GM21515 (cell line): Measurements from ENCODE around the gene SRI.
"Not testable (repeated sequence)": the region's sequence is repeated elsewhere in the genome, so short reads cannot be mapped to it uniquely, and the experiment has no call there.

ENCODE experiments used
- ATAC-seq: cut with Tn5 transposase; IDR thresholded peaks from one replicate; pipeline ENCODE4 v1.9.1; 2021; ENCODE audit not compliant: unreplicated experiment

The SRI gene

GRCh38 chr7:88219781-88220747 lies at the start of gene SRI:
Gene SRI, minus strand, starts transcription at chr7:88220038. Its CDS starts 12 bp downstream, at chr7:88220026.
- ATAC-seq = peak; percentile 70

DNA sequence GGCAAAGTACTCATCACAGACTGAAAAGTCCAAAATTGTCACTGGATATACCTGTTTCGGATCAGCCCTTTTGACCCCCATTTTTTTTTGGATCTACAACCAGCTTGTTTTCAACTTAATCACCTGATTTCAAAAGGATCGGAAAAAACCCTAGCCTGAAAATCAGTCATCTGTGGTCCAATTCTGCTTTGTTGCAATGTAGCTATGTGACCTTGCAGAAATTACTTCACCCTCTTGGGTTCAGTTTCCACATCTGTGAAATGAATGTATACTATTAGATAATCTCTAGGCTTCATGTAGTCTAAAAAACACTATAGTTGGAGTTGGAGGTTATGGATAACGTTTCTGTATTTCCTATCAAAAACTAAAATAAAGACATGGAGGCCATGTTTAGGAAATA lies 49.7 kb upstream of the SRI start:
- ATAC-seq = no peak

- ATAC-seq = no peak
Measured at GRCh38 chr7:88268858-88269257, 49.0 kb upstream of the SRI start.

DNA sequence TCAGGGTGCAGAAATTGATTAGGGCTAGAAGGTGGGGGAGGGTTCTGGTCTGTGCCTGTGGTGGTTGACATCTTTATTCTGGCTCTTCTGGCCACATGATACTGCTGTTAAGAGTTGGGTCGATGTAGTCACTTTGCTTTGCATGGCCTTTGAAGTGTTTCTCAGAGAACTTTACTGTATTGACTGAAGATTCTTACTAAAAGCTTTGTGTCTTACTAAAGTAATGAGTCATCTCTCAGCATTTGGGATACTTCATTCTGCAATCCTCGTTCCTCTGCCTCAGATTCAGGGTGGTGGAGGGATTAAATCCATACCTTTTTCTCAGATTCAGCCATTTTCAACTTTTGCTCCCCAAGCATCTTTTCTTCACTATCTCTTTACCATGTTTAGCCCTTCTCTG lies 48.2 kb upstream of the SRI start:
- no peak for ATAC-seq

DNA sequence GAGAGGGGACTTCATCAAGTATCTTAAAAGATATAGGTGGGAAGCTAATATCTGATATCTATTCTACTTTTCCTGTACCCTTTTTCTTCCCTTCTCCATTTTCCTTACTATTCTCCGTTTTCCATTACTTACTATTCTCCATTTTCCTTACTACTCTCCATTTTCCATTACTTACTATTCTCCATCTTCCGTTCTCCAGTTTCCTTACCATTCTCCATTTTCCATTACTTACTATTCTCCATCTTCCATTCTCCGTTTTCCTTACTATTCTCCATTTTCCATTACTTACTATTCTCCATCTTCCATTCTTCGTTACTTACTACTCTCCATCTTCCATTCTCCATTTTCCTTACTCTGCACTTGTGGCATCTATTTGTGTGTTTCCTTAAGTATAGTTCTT lies 47.6 kb upstream of the SRI start:
- ATAC-seq = no peak

DNA sequence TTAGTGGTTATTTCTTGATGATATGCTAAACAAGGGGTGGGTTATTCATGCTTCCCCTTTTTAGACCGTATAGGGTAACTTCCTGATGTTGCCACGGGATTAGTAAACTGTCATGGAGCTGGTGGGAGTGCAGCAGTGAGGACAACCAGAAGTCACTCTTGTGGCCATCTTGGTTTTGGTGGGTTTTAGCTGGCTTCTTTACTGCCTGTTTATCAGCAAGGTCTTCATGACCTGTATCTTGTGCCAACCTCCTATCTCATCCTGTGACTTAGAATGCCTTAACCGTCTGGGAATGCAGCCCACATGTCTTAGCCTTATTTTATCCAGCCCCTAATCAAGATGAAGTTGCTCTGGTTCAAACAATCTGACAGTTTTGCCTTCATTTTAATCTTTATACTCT lies 45.1 kb upstream of the SRI start:
- ATAC-seq = not testable (repeated sequence)

DNA sequence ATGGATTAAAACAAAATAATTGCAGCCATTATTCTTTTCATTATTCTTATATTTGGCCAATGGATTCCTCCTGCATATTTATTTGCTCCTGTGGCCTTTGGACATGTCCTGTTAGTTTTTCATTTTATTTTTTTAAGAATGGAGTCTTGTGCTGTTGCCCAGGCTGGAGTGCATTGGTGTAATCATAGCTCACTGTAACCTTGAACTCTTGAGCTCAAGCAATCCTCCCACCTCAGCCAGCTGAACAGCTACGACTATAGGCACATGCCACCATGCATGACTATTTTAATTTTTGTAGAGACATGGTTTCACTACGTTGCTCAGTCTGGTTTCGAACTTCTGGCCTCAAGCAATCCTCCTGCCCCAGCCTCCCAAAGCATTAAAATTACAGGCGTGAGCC lies 42.7 kb upstream of the SRI start:
- no peak for ATAC-seq

GRCh38 chr7:88260719-88261118 lies 40.9 kb upstream of the SRI start:
- no peak for ATAC-seq

DNA sequence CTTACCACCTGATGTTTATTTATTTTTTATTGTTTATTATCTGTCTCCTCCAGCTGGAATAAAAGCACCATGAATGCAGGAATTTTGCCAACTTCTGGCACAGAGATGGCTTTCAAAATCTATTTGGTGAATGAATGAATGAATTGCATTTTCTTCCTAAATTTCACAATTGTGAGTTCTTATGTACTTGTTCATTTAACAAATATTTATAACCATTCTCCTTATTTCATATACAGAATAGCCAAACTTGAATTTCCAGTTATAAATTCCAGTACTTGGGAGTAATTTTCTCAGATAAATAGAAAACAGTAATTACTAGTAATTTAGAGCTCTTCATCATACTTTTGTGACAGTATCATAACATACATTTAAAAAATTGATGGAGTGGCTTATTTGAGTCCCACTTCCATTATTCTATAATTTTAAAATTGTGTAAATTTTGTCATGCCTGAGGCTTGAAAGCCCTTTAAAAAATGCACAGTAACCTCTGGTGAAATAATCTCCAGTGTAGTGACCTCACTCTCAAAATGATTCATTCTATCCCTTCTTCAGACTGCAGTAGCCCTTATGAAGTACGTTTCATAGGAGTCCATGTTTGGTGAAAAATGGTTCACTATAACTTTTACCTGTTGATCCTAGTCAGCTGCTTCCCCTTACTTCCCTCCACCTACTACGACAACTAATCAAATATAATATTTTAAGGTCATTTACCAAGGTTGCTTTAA lies 40.0 kb upstream of the SRI start:
- no peak for ATAC-seq

DNA sequence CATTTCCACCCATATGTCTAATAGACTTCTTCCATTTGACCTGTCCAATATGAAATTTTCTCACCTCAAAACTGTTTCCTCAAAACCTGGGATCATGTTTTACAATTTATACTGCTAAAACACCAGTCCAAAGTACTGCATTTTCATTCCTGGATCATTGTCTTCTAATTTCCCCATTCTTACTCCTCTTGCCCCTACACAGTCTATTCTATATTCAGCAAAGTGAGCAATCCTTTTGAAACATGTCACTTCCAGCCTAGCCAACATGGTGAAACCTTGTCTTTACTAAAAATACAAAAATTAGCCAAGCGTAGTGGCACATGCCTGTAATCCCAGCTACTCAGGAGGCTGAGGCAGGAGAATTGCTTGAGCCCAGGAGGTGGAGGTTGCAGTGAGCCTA lies 38.5 kb upstream of the SRI start:
- ATAC-seq = not testable (repeated sequence)

DNA sequence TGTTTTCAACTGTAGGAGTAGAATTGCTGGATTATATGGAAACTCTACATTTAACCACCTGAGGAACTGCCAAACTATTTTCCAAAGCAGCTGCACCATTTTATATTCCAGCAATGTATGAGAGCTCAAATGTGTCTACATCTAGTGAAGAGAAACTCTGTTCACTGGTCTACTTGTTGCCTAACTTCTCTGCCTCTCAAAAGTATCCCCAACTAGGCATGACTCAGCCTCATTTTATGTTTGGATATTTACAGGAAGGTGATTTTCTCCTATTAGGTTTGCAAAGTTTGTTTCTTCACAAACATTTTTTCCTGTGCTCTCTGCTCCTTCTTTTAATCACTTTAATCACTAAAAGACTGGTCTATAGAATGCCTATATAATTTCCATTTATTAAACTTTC lies 37.1 kb upstream of the SRI start:
- no peak for ATAC-seq

- no peak for ATAC-seq
Measured at GRCh38 chr7:88254721-88255424, 35.0 kb upstream of the SRI start.

DNA sequence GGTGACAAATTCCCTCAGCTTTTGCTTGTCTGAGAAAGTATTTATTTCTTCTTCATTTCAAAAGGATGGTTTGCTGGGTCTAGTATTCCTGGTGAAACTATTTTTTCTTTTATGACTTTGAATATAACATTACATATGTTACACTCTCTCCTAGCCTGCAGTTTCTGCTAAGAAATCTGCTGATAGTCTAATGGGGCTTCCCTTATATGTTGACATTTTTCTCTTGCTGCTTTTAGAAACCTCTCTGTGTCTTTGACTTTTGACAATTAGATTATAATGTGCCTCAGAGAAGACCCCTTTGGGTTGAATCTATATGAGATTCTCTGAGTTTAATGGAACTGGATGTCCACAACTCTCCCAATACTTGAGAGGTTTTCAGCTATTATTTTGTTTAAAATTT lies 33.8 kb upstream of the SRI start:
- ATAC-seq = no peak

GRCh38 chr7:88244258-88244657 lies 24.4 kb upstream of the SRI start:
- no peak for ATAC-seq

- ATAC-seq = peak; percentile 69
Measured at GRCh38 chr7:88243345-88243909, 23.6 kb upstream of the SRI start.

DNA sequence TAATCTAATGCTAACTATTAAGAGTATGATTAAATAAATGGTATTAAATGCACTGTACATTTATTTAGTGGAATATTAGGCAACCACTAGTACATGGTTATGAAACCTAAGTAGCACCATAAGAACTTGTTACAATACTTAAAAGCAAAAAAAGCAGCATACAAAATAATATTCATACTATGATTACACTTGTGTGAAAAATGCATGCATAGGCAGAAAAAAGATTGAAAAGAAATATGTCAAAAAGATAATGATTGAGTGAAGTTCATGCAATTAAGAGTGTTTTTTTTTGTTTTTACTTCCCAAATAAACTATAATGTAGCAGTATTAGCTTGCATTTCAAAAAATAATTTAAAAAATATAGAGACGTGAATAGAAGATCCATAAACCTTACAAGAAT lies 20.0 kb upstream of the SRI start:
- no peak for ATAC-seq

DNA sequence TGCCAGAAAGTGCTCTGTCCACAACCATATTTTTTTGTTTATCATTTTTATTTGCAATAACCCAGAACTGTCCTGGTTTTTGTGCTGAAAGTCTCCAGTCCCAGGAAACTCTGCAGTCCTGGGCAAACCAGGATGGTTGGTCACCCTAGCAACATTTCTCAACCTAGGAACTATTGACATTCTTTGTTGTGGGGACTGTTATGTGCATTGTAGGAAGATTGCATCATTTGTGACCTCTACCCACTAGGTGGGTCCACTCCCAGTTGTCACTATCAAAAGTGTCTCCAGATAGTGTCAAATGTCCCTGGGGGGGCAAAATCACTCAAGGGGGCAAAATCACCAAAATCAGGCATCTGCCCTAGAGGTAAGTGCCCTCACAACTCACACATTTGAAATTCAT lies 14.0 kb upstream of the SRI start:
- ATAC-seq = no peak

- ATAC-seq = no peak
Measured at GRCh38 chr7:88230646-88231045, 10.8 kb upstream of the SRI start.

- no peak for ATAC-seq
Measured at GRCh38 chr7:88229302-88229995, 9.6 kb upstream of the SRI start.

DNA sequence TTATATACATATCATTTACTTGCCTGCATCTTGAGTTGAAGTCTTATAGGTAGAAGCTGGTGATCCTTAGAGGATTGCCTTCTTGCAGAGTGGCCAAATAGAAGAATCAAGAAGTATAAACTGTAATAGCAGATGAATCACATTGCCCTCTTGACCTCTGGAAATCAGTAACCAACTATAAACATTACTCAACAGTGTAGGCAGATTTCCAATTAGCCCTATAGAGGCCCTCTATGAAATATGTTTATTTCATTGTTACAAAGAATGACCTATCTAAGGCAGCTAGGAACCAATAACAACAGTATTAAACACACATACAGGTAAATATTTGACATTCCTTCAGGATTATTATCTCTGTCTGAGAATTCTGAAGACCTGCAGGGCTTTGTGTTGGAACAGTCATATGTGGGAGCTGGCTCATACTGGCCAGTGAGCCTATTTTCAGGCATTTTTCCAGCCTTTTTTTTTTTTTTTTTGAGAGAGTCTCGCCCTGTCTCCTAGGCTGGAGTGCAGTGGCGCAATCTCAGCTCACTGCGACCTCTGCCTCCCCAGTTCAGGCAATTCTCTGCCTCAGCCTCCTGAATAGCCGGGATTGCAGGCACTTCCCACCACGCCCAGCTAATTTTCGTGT lies 7.2 kb upstream of the SRI start:
- ATAC-seq = no peak
